ENCODE results near the gene ACAP3. TPM values are rescaled to one million over a fixed set of nuclear protein-coding genes. Genes with fewer than 3 reads are reported as not detected.

ACAP3 gene
- total RNA-seq, 1 donor from 2014 or later, result 55.2 TPM

- intact Hi-C loops (cut with DNase I), result no loop called here
- H3K27me3 ChIP-seq, result no peaks in the 10 kb centered on the region
- TF ChIP-seq, protein P1, sequence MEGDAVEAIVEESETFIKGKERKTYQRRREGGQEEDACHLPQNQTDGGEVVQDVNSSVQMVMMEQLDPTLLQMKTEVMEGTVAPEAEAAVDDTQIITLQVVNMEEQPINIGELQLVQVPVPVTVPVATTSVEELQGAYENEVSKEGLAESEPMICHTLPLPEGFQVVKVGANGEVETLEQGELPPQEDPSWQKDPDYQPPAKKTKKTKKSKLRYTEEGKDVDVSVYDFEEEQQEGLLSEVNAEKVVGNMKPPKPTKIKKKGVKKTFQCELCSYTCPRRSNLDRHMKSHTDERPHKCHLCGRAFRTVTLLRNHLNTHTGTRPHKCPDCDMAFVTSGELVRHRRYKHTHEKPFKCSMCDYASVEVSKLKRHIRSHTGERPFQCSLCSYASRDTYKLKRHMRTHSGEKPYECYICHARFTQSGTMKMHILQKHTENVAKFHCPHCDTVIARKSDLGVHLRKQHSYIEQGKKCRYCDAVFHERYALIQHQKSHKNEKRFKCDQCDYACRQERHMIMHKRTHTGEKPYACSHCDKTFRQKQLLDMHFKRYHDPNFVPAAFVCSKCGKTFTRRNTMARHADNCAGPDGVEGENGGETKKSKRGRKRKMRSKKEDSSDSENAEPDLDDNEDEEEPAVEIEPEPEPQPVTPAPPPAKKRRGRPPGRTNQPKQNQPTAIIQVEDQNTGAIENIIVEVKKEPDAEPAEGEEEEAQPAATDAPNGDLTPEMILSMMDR (IDR thresholded peaks at IDR 0.05), result no peak
- no peaks in the 10 kb centered on the region for H3K36me3 ChIP-seq
- no peaks in the 10 kb centered on the region for H3K9me3 ChIP-seq
- ATAC-seq (no peak), DNase-seq (no peak)
- peaks cover 37% of the 10 kb centered on the region for H3K4me1 ChIP-seq
- peak overlapping the region; percentile 92 for H3K4me3 ChIP-seq
- peak overlapping the region; percentile 52 for H3K27ac ChIP-seq
These were observed 3.1 kb downstream of the ACAP3 start for GRCh38 chr1:1304331-1305299.

DNA sequence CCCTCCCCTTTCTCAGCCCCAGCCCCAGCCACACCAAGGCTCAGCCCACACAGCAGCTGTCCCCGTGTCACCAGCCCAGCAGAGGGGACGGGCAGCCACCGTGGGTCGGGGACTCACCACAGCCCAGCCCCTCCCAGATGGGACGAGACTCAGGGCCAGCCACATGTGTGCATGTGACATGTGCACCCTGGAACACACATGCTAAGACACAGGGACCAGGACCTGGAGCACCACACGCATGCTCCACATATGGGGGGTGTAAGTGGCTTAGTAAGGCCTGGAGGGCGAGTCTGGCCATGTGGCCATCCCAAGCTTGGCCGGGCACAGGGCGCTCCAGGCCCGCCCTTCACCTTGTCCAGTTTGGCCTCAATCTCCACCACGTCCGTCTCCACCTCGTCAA lies 4.0 kb downstream of the ACAP3 start:
- DNase-seq (no peak), ATAC-seq (no peak)
- H3K4me3 ChIP-seq, result no peak overlapping the region

GRCh38 chr1:1302951-1303509 lies 4.7 kb downstream of the ACAP3 start:
- intact Hi-C loops (cut with DNase I), result no loop called here
- no peaks in the 10 kb centered on the region for H3K27me3 ChIP-seq
- no peaks in the 10 kb centered on the region for H3K9me3 ChIP-seq
- TF ChIP-seq, protein P1 (IDR thresholded peaks at IDR 0.05), result no peak
- no peak for DNase-seq
- ATAC-seq, result no peak
- peaks cover 30% of the 10 kb centered on the region for H3K4me1 ChIP-seq
- H3K36me3 ChIP-seq, result no peaks in the 10 kb centered on the region
- H3K27ac ChIP-seq, result no peak overlapping the region
- H3K4me3 ChIP-seq, result no peak overlapping the region

More for the DNA sequence above, 4.0 kb downstream of the ACAP3 start:
- intact Hi-C loops (cut with DNase I), result no loop called here
- Histone ChIP-seq H3K27me3 (no peaks in the 10 kb centered on the region), H3K4me1 (peaks cover 30% of the 10 kb centered on the region), H3K36me3 (no peaks in the 10 kb centered on the region), H3K27ac (no peak overlapping the region), H3K9me3 (no peaks in the 10 kb centered on the region)
- TF ChIP-seq, protein P1 (IDR thresholded peaks at IDR 0.05), result no peak

GRCh38 chr1:1302006-1302430 lies 5.7 kb downstream of the ACAP3 start:
- no peaks in the 10 kb centered on the region for H3K9me3 ChIP-seq
- H3K4me1 ChIP-seq, result peaks cover 28% of the 10 kb centered on the region
- no peak overlapping the region for H3K4me3 ChIP-seq
- no peak for ATAC-seq
- DNase-seq, result no peak
- H3K27ac ChIP-seq, result no peak overlapping the region
- TF ChIP-seq, protein P1 (IDR thresholded peaks at IDR 0.05), result peak; percentile 42
- no peaks in the 10 kb centered on the region for H3K36me3 ChIP-seq
- intact Hi-C loops (cut with DNase I), result no loop called here
- H3K27me3 ChIP-seq, result no peaks in the 10 kb centered on the region

GRCh38 chr1:1300352-1300739 lies 7.4 kb downstream of the ACAP3 start:
- no peak for ATAC-seq
- Histone ChIP-seq H3K9me3 (no peaks in the 10 kb centered on the region), H3K27me3 (no peaks in the 10 kb centered on the region), H3K4me3 (no peak overlapping the region), H3K36me3 (no peaks in the 10 kb centered on the region), H3K4me1 (peaks cover 11% of the 10 kb centered on the region), H3K27ac (no peak overlapping the region)
- DNase-seq, result no peak
- intact Hi-C loops (cut with DNase I), result no loop called here
- TF ChIP-seq, protein P1 (IDR thresholded peaks at IDR 0.05), result no peak
